A549 treated with CpdA at 1 μM for 4 hours (cell line): ENCODE measurements around the gene RNU6-1. TPM values are rescaled to one million over a fixed set of nuclear protein-coding genes. Genes with fewer than 3 reads are reported as not detected.

ENCODE experiments used
- total RNA-seq: library from RNA; stranded (reverse); fragments of 200-300 nt; extraction: Qiagen RNA extraction; gene quantifications from 5 replicates; pipeline ENCODE4 v1.2.3, GENCODE V29; 2022; ENCODE audit warnings: low read depth

Gene RNU6-1
- total RNA-seq: not detected in 5 replicates

GRCh38 chr15:67839929-67840748 is at the start of gene RNU6-1:
TSS of gene RNU6-1 (minus strand) at chr15:67840045.

GRCh38 chr15:67824976-67825880 is 14.6 kb downstream of the RNU6-1 start, which contains the start of gene SKOR1:
TSS of gene SKOR1 (plus strand) at chr15:67825509. CDS start at chr15:67825603, 94 bp downstream.

Other genes starting within 250 kb of the RNU6-1 start
- 0.03 TPM in 2 of 5 replicates, not detected in the others for gene SKOR1, start 14.5 kb downstream of the RNU6-1 start, total RNA-seq
- 14.8 to 20.7 TPM (median 19.1 TPM) in 5 replicates for gene PIAS1, start 214.3 kb upstream of the RNU6-1 start, total RNA-seq